Transverse colon (tissue), 4 donors: ENCODE measurements around the gene INSYN2B.

Experiments used
- EP300 ChIP-seq: sonication (generic); formaldehyde crosslinking; IDR thresholded peaks from one replicate; pipeline ENCODE4 v1.6.1; 2017; ENCODE audit warnings: antibody characterized with exemption, low read depth
- POLR2A ChIP-seq: fragments of 450-650 bp; IDR thresholded peaks from one replicate; pipeline ENCODE4 v1.6.1; 2016; ENCODE audit warnings: antibody characterized with exemption, mild to moderate bottlenecking, moderate library complexity
- POLR2AphosphoS5 ChIP-seq, 3 donors: sonication (generic); formaldehyde crosslinking; IDR thresholded peaks; one replicate each; pipeline ENCODE4 v1.6.1; 2016; ENCODE audit warnings: antibody characterized with exemption in 3 of 3
- TF ChIP-seq, protein P1 (sequence below), 5 experiments: fragments of 200-600 bp in 3 of 5; fragments of 450-650 bp in 2 of 5; sonication (generic) in 3 of 5; IDR thresholded peaks; 1 replicate in 2 of 5; 2 replicates in 3 of 5; pipeline ENCODE4 v1.5.1; 2016 to 2017; ENCODE audit warnings: antibody characterized with exemption in 5 of 5, inconsistent platforms in 3 of 5, mild to moderate bottlenecking in 2 of 5, moderate library complexity in 1 of 5

DNA sequence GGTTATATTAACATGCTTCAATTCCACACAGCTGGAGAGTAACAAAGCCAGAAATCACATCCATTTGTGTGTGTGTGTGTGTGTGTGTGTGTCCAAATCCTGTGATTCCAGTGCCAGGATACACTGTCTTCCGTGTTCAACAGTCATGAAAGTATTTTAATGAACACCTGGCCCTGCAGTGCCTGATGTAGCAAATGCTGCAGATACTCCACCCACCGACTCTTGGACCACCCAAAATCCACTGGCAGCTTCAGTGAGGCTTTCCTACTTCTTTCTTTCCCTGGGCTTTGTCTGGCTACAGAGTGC lies 13.1 kb upstream of the INSYN2B start:
- TF ChIP-seq, protein P1, sequence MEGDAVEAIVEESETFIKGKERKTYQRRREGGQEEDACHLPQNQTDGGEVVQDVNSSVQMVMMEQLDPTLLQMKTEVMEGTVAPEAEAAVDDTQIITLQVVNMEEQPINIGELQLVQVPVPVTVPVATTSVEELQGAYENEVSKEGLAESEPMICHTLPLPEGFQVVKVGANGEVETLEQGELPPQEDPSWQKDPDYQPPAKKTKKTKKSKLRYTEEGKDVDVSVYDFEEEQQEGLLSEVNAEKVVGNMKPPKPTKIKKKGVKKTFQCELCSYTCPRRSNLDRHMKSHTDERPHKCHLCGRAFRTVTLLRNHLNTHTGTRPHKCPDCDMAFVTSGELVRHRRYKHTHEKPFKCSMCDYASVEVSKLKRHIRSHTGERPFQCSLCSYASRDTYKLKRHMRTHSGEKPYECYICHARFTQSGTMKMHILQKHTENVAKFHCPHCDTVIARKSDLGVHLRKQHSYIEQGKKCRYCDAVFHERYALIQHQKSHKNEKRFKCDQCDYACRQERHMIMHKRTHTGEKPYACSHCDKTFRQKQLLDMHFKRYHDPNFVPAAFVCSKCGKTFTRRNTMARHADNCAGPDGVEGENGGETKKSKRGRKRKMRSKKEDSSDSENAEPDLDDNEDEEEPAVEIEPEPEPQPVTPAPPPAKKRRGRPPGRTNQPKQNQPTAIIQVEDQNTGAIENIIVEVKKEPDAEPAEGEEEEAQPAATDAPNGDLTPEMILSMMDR (IDR thresholded peaks at IDR 0.05): no peak
- TF ChIP-seq POLR2AphosphoS5 (IDR thresholded peaks at IDR 0.05) (no peak), POLR2A (no peak), EP300 (no peak)
